B cell (primary cell): Measurements from ENCODE around the gene APOO. TPM values are rescaled to one million over a fixed set of nuclear protein-coding genes. Genes with fewer than 3 reads are reported as not detected.

Experiments
- ATAC-seq: fragments of 200-7000 bp; cut with Tn5 transposase; one replicate; pipeline ENCODE4 v1.10.0; 2021; ENCODE audit warnings: low read depth, mild to moderate bottlenecking, moderate number of reproducible peaks, moderate library complexity
- CTCF ChIA-PET: fragments of 350-600 bp; sonication (Branson Sonifier 250); formaldehyde crosslinking; loops from one replicate; lab custom pipeline; 2021; ENCODE audit warnings: antibody characterized with exemption, inconsistent platforms; lab: Charles Lee
- POLR2A ChIA-PET: fragments of 350-600 bp; sonication (Branson Sonifier 250); formaldehyde crosslinking; loops from one replicate; lab custom pipeline; 2021; ENCODE audit warnings: antibody characterized with exemption; lab: Charles Lee
- DNase-seq: peaks from one replicate; pipeline ENCODE4 v3.0.0; 2013
- H2AFZ ChIP-seq: 2 replicates; pipeline ENCODE4 v1.6.1; 2012; ENCODE audit warnings: mild to moderate bottlenecking, low read depth, low read length; ENCODE audit not compliant: insufficient read depth, poor library complexity, severe bottlenecking
- H3K27ac ChIP-seq, 2 donors: 1 replicate in 1 of 2; 2 replicates in 1 of 2; pipeline ENCODE4 v1.5.1; 2012 to 2013; ENCODE audit warnings: low read length in 2 of 2, mild to moderate bottlenecking in 2 of 2, moderate library complexity in 1 of 2
- H3K27me3 ChIP-seq, 4 experiments: fragments of 200-600 bp in 1 of 4; sonication (generic) in 1 of 4; replicated peaks in 1 of 4; 1 replicate in 2 of 4; 2 replicates in 2 of 4; pipeline versions ENCODE4 v1.6.1 to v1.7.0; 2013 to 2016; ENCODE audit warnings: low read length in 3 of 4, mild to moderate bottlenecking in 2 of 4, mixed read lengths in 1 of 4, moderate library complexity in 1 of 4; ENCODE audit not compliant: insufficient read depth in 4 of 4, control insufficient read depth in 3 of 4; ENCODE audit errors: control extremely low read depth in 1 of 4
- H3K36me3 ChIP-seq, 2 experiments: replicated peaks in 1 of 2; 1 replicate in 1 of 2; 2 replicates in 1 of 2; pipeline versions ENCODE4 v1.6.1 to v1.7.1; 2013; ENCODE audit warnings: low read length in 1 of 2; ENCODE audit not compliant: insufficient read depth in 2 of 2, control insufficient read depth in 1 of 2; ENCODE audit errors: control extremely low read depth in 1 of 2, extremely low read depth in 1 of 2
- H3K4me1 ChIP-seq, 2 donors: fragments of 200-600 bp in 1 of 2; sonication (generic) in 1 of 2; 1 replicate in 1 of 2; 2 replicates in 1 of 2; pipeline versions ENCODE4 v1.5.1 to v1.6.1; 2013 to 2017; ENCODE audit warnings: low read length in 2 of 2; ENCODE audit not compliant: control insufficient read depth in 2 of 2, insufficient read depth in 2 of 2
- H3K4me2 ChIP-seq: replicated peaks from 2 replicates; pipeline ENCODE3; 2012; ENCODE audit warnings: mild to moderate bottlenecking, low read depth, low read length; ENCODE audit not compliant: poor library complexity, severe bottlenecking
- H3K4me3 ChIP-seq, 5 experiments: fragments of 200-600 bp in 1 of 5; sonication (generic) in 1 of 5; 1 replicate in 3 of 5; 2 replicates in 2 of 5; pipeline versions ENCODE4 v1.5.1 to v1.7.0; 2011 to 2016; ENCODE audit warnings: low read length in 4 of 5, mild to moderate bottlenecking in 4 of 5, low read depth in 2 of 5, control low read depth in 1 of 5, moderate library complexity in 1 of 5; ENCODE audit not compliant: insufficient read depth in 1 of 5; ENCODE audit errors: control extremely low read depth in 1 of 5, extremely low read depth in 1 of 5
- H3K79me2 ChIP-seq: fragments of 200-600 bp; sonication (generic); one replicate; pipeline ENCODE4 v1.6.0; 2016; ENCODE audit warnings: low read length; ENCODE audit not compliant: control insufficient read depth, insufficient read depth
- H3K9ac ChIP-seq: fragments of 200-600 bp; sonication (generic); 2 replicates; pipeline ENCODE4 v1.6.1; 2017; ENCODE audit warnings: mild to moderate bottlenecking, low read length, moderate library complexity
- H3K9me3 ChIP-seq, 3 donors: one replicate each; pipeline versions ENCODE4 v1.6.1 to v1.7.1; 2013; ENCODE audit warnings: low read length in 2 of 3; ENCODE audit not compliant: control insufficient read depth in 2 of 3, insufficient read depth in 1 of 3; ENCODE audit errors: control extremely low read depth in 1 of 3
- H4K20me1 ChIP-seq: 2 replicates; pipeline ENCODE4 v1.6.0; 2012; ENCODE audit warnings: mild to moderate bottlenecking, low read length; ENCODE audit not compliant: insufficient read depth, control insufficient read depth, poor library complexity, severe bottlenecking
- H3K27ac Mint-ChIP-seq: one replicate; pipeline ENCODE4 v1.8.0; 2021; ENCODE audit warnings: mixed read lengths
- H3K27me3 Mint-ChIP-seq: one replicate; pipeline ENCODE4 v1.8.0; 2021; ENCODE audit warnings: mixed read lengths
- H3K4me1 Mint-ChIP-seq: one replicate; pipeline ENCODE4 v1.8.0; 2021; ENCODE audit warnings: mixed read lengths
- H3K4me3 Mint-ChIP-seq: one replicate; pipeline ENCODE4 v1.8.0; 2021; ENCODE audit warnings: mixed read lengths
- H3K9me3 Mint-ChIP-seq: one replicate; pipeline ENCODE4 v1.8.0; 2022; ENCODE audit warnings: mixed read lengths; ENCODE audit not compliant: insufficient read depth
- EZH2 ChIP-seq: IDR thresholded peaks from 2 replicates; pipeline ENCODE4 v1.6.1; 2012; ENCODE audit warnings: borderline replicate concordance, low read depth, mild to moderate bottlenecking, moderate library complexity, low read length; ENCODE audit not compliant: insufficient read depth, poor library complexity, severe bottlenecking
- WGBS: methylation state at CpG from one replicate; pipeline ENCODE4 v1.1.5; 2013; ENCODE audit warnings: missing lambda C conversion rate; ENCODE audit not compliant: insufficient coverage; 5-methylcytosine and 5-hydroxymethylcytosine counted together
- intact Hi-C: fragments of 100-400 bp; cut with micrococcal nuclease; formaldehyde crosslinking; loops from one replicate; pipeline ENCODE4 v1.10.0; 2022
- polyA plus RNA-seq: library from polyadenylated mRNA; depleted of rRNA; stranded (reverse); fragments of >200 nt; gene quantifications from 2 replicates; pipeline ENCODE4 v1.2.3, GENCODE V29; 2012
- total RNA-seq, 2 donors: library from RNA; stranded (reverse); fragments of 120-200 nt in 1 of 2; gene quantifications; 1 replicate in 1 of 2; 2 replicates in 1 of 2; pipeline versions ENCODE4 v1.2.3 to v1.2.4, GENCODE V29; 2013 to 2022
- TF ChIP-seq, protein P1 (sequence below): fragments of 200-600 bp; IDR thresholded peaks from one replicate; pipeline ENCODE4 v1.8.0; 2022; ENCODE audit warnings: antibody characterized with exemption, mild to moderate bottlenecking

Gene APOO
- total and polyA plus RNA-seq, 2 donors (not counting 1 experiment from before 2014, with no cell fraction given), result 4.7 to 7.2 TPM

DNA sequence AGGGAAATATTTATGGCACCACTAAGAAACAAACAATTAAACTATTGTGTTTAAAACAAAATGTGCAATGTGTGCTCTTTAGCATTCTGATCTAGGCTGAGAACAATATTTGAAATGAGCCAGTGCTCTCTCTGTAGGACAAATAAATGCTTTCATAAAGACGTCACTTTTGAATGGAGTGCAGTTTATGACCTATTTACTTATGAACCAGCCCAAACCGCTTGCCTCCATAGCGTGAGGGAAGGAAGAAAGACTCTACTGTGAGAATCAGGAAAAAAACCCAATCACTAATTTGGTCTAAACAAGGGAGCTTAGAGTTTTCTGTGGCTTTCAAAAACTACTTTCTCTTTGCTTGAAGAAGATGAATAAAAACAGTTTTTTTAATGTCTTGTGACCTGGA lies 85.3 kb downstream of the APOO start:
- intact Hi-C loops, result no loop called here
- no peaks in the 10 kb centered on the region for H3K9me3 Mint-ChIP-seq
- peaks cover under 1% of the 10 kb centered on the region for H3K4me1 Mint-ChIP-seq
- Histone ChIP-seq H3K4me2 (no peak overlapping the region), H3K79me2 (no peaks in the 10 kb centered on the region), H3K4me1 (peaks cover 3 to 5% of the 10 kb centered on the region in 2 donors), H3K4me3 (no peak overlapping the region), H3K9ac (no peak overlapping the region), H3K27me3 (no peaks in the 10 kb centered on the region), H3K27ac (no peak overlapping the region), H3K36me3 (no peaks in the 10 kb centered on the region), H2AFZ (no peak overlapping the region), H4K20me1 (no peaks in the 10 kb centered on the region), H3K9me3 (no peaks in the 10 kb centered on the region)
- no peak for ATAC-seq
- no peak overlapping the region for H3K4me3 Mint-ChIP-seq
- H3K27ac Mint-ChIP-seq, result no peak overlapping the region
- no CpG with 5 or more reads among the region's 3 CpGs for WGBS
- no peak for DNase-seq
- H3K27me3 Mint-ChIP-seq, result no peaks in the 10 kb centered on the region
- TF ChIP-seq EZH2, result no peak
- TF ChIP-seq, protein P1, sequence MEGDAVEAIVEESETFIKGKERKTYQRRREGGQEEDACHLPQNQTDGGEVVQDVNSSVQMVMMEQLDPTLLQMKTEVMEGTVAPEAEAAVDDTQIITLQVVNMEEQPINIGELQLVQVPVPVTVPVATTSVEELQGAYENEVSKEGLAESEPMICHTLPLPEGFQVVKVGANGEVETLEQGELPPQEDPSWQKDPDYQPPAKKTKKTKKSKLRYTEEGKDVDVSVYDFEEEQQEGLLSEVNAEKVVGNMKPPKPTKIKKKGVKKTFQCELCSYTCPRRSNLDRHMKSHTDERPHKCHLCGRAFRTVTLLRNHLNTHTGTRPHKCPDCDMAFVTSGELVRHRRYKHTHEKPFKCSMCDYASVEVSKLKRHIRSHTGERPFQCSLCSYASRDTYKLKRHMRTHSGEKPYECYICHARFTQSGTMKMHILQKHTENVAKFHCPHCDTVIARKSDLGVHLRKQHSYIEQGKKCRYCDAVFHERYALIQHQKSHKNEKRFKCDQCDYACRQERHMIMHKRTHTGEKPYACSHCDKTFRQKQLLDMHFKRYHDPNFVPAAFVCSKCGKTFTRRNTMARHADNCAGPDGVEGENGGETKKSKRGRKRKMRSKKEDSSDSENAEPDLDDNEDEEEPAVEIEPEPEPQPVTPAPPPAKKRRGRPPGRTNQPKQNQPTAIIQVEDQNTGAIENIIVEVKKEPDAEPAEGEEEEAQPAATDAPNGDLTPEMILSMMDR, result no peak
- ChIA-PET CTCF (no interaction called here), POLR2A (no interaction called here)

GRCh38 chrX:23821847-23822246 lies 85.9 kb downstream of the APOO start:
- H3K79me2 ChIP-seq, result no peaks in the 10 kb centered on the region
- no peaks in the 10 kb centered on the region for H3K36me3 ChIP-seq
- H4K20me1 ChIP-seq, result no peaks in the 10 kb centered on the region
- H3K4me1 Mint-ChIP-seq, result peaks cover 6% of the 10 kb centered on the region
- H2AFZ ChIP-seq, result no peak overlapping the region
- no peak for ATAC-seq
- WGBS, result no CpG with 5 or more reads among the region's 2 CpGs
- no peaks in the 10 kb centered on the region for H3K27me3 ChIP-seq
- ChIA-PET CTCF (no interaction called here), POLR2A (no interaction called here)
- H3K9me3 Mint-ChIP-seq, result no peaks in the 10 kb centered on the region
- no peak overlapping the region for H3K27ac ChIP-seq
- H3K27me3 Mint-ChIP-seq, result no peaks in the 10 kb centered on the region
- DNase-seq, result no peak
- TF ChIP-seq EZH2, result no peak
- TF ChIP-seq, protein P1, result no peak
- H3K4me3 Mint-ChIP-seq, result no peak overlapping the region
- H3K4me2 ChIP-seq, result no peak overlapping the region
- H3K9me3 ChIP-seq, result no peaks in the 10 kb centered on the region
- H3K4me3 ChIP-seq, result no peak overlapping the region
- H3K4me1 ChIP-seq, result peaks cover 7 to 10% of the 10 kb centered on the region in 2 donors
- H3K27ac Mint-ChIP-seq, result no peak overlapping the region
- intact Hi-C loops, result no loop called here
- H3K9ac ChIP-seq, result no peak overlapping the region
